Stimulated activated CD8-positive, alpha-beta memory T cell treated with anti-CD3 and anti-CD28 coated beads, Interleukin-7, amount 100 ng/mL, for 48 hours (primary cell): ENCODE results near the gene PMPCA.

Experiments
- DNase-seq, 2 donors: peaks; one replicate each; pipeline ENCODE4 v3.0.0-alpha.2; 2020; ENCODE audit warnings: low read depth in 1 of 2; ENCODE audit errors: extremely low read depth in 1 of 2

PMPCA gene

GRCh38 chr9:136433043-136433715 is 22.7 kb downstream of the PMPCA start:
- DNase-seq: no peak

GRCh38 chr9:136433849-136434579 is 23.6 kb downstream of the PMPCA start:
- DNase-seq: no peak

GRCh38 chr9:136434580-136435169 is 24.2 kb downstream of the PMPCA start:
- DNase-seq: no peak

- DNase-seq: no peak
Observed at GRCh38 chr9:136436055-136436634, 25.7 kb downstream of the PMPCA start.

GRCh38 chr9:136437430-136437829 is 27.0 kb downstream of the PMPCA start:
- DNase-seq: no peak

GRCh38 chr9:136437839-136438547 is 27.5 kb downstream of the PMPCA start:
- no peak for DNase-seq

- DNase-seq: peak; percentile 46 to 47
Observed at GRCh38 chr9:136438548-136439480, 28.4 kb downstream of the PMPCA start.

GRCh38 chr9:136439481-136440408 is 29.3 kb downstream of the PMPCA start, which contains the start of gene INPP5E:
TSS of gene INPP5E (minus strand) at chr9:136439845. CDS start at chr9:136439419, 426 bp downstream.
- DNase-seq: peak; percentile 32 to 72

- DNase-seq: no peak
Observed at GRCh38 chr9:136441191-136441680, 30.8 kb downstream of the PMPCA start.

GRCh38 chr9:136441681-136442245 is 31.3 kb downstream of the PMPCA start:
- no peak for DNase-seq

GRCh38 chr9:136442265-136442664 is 31.8 kb downstream of the PMPCA start:
- DNase-seq: no peak

GRCh38 chr9:136443087-136443486 is 32.6 kb downstream of the PMPCA start:
- DNase-seq: no peak

- no peak for DNase-seq
Observed at GRCh38 chr9:136443687-136444086, 33.2 kb downstream of the PMPCA start.

- DNase-seq: no peak
Observed at GRCh38 chr9:136444102-136444501, 33.6 kb downstream of the PMPCA start.

- DNase-seq: no peak
Observed at GRCh38 chr9:136445799-136446198, 35.3 kb downstream of the PMPCA start.

- DNase-seq: no peak
Observed at GRCh38 chr9:136447173-136447778, 36.8 kb downstream of the PMPCA start.

GRCh38 chr9:136448655-136449054 is 38.2 kb downstream of the PMPCA start:
- no peak for DNase-seq
